ENCODE data around the gene MIGA2. TPM values are rescaled to one million over a fixed set of nuclear protein-coding genes. Genes with fewer than 3 reads are reported as not detected.

The MIGA2 gene
- total RNA-seq, 4 donors from 2014 or later: 25.3 to 56.7 (median 34.2) TPM

DNA sequence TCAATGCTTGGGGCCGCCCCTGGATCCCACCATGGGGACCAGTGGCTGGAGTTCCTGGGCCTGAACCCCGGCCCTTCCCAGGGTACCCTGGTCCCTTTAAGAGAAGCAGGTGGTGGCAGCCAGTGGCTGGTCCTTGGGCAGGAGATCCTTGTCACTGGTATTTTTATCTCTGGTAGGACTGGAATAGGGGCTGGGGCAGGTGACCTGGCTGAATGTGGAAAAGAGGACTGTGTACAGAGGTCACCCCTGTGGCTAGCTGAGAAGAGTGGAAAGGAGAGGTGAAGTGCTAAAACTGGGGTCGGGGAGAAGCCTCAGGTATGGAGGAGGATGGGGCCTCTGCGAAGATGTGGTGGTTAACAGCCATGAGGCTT lies 67.2 kb downstream of the MIGA2 start:
- H3K36me3 ChIP-seq: peaks cover 0 to 75% (median 0%) of the 10 kb centered on the region in 3 donors
- H3K27ac ChIP-seq: no peak overlapping the region
- no peak for TF ChIP-seq EP300 (IDR thresholded peaks at IDR 0.05)
- TF ChIP-seq, protein P1, sequence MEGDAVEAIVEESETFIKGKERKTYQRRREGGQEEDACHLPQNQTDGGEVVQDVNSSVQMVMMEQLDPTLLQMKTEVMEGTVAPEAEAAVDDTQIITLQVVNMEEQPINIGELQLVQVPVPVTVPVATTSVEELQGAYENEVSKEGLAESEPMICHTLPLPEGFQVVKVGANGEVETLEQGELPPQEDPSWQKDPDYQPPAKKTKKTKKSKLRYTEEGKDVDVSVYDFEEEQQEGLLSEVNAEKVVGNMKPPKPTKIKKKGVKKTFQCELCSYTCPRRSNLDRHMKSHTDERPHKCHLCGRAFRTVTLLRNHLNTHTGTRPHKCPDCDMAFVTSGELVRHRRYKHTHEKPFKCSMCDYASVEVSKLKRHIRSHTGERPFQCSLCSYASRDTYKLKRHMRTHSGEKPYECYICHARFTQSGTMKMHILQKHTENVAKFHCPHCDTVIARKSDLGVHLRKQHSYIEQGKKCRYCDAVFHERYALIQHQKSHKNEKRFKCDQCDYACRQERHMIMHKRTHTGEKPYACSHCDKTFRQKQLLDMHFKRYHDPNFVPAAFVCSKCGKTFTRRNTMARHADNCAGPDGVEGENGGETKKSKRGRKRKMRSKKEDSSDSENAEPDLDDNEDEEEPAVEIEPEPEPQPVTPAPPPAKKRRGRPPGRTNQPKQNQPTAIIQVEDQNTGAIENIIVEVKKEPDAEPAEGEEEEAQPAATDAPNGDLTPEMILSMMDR (IDR thresholded peaks at IDR 0.05): no peak
- TF ChIP-seq POLR2A (IDR thresholded peaks at IDR 0.05): no peak
- no peaks in the 10 kb centered on the region for H3K27me3 ChIP-seq
- WGBS, 2 donors: 91 to 93% methylated on average over 3 to 4 of the region's 4 CpGs
- peaks cover 0 to 3% (median 1%) of the 10 kb centered on the region in 4 donors for H3K4me1 ChIP-seq
- no peak for DNase-seq (ENCODE audit: low spot score in 2 of 2)
- no peaks in the 10 kb centered on the region for H3K9me3 ChIP-seq
- no peak overlapping the region for H3K4me3 ChIP-seq

GRCh38 chr9:129104051-129104450 lies 67.6 kb downstream of the MIGA2 start:
- Histone ChIP-seq H3K4me1 (peaks cover 0 to 8% (median 4%) of the 10 kb centered on the region in 4 donors), H3K27me3 (no peaks in the 10 kb centered on the region), H3K27ac (no peak overlapping the region), H3K4me3 (no peak overlapping the region), H3K36me3 (peaks cover 0 to 74% (median 0%) of the 10 kb centered on the region in 3 donors), H3K9me3 (no peaks in the 10 kb centered on the region)
- 89% methylated on average over 9 to 11 of the region's 11 CpGs for WGBS, 2 donors
- DNase-seq (ENCODE audit: low spot score in 2 of 2): no peak
- TF ChIP-seq POLR2A (IDR thresholded peaks at IDR 0.05): no peak
- no peak for TF ChIP-seq EP300 (IDR thresholded peaks at IDR 0.05)
- TF ChIP-seq, protein P1 (IDR thresholded peaks at IDR 0.05): no peak

GRCh38 chr9:129105857-129106694 lies 69.7 kb downstream of the MIGA2 start:
- peaks cover 0 to 19% (median 14%) of the 10 kb centered on the region in 4 donors for H3K4me1 ChIP-seq
- peaks cover 0 to 57% (median 0%) of the 10 kb centered on the region in 3 donors for H3K36me3 ChIP-seq
- H3K27me3 ChIP-seq: no peaks in the 10 kb centered on the region
- H3K4me3 ChIP-seq: no peak overlapping the region
- DNase-seq (ENCODE audit: low spot score in 2 of 2): no peak
- no peaks in the 10 kb centered on the region for H3K9me3 ChIP-seq
- WGBS, 2 donors: 88 to 92% methylated on average over 16 to 17 of the region's 17 CpGs
- TF ChIP-seq, protein P1 (IDR thresholded peaks at IDR 0.05): no peak
- no peak for TF ChIP-seq POLR2A (IDR thresholded peaks at IDR 0.05)
- no peak for TF ChIP-seq EP300 (IDR thresholded peaks at IDR 0.05)
- no peak overlapping the region for H3K27ac ChIP-seq

- Histone ChIP-seq H3K27me3 (no peaks in the 10 kb centered on the region), H3K36me3 (peaks cover 0 to 41% (median 0%) of the 10 kb centered on the region in 3 donors), H3K4me3 (no peak overlapping the region), H3K27ac (no peak overlapping the region), H3K4me1 (peaks cover 0 to 29% (median 23%) of the 10 kb centered on the region in 4 donors), H3K9me3 (no peaks in the 10 kb centered on the region)
- 88 to 89% methylated on average over 12 to 13 of the region's 13 CpGs for WGBS, 2 donors
- DNase-seq (ENCODE audit: low spot score in 2 of 2): no peak
- TF ChIP-seq POLR2A (IDR thresholded peaks at IDR 0.05) (no peak), EP300 (IDR thresholded peaks at IDR 0.05) (no peak)
- TF ChIP-seq, protein P1 (IDR thresholded peaks at IDR 0.05): no peak
These were observed 71.2 kb downstream of the MIGA2 start for GRCh38 chr9:129107651-129108050.

GRCh38 chr9:129108083-129108804 lies 71.8 kb downstream of the MIGA2 start:
- H3K36me3 ChIP-seq: peaks cover 0 to 41% (median 0%) of the 10 kb centered on the region in 3 donors
- peaks cover 0 to 35% (median 24%) of the 10 kb centered on the region in 4 donors for H3K4me1 ChIP-seq
- TF ChIP-seq, protein P1 (IDR thresholded peaks at IDR 0.05): no peak
- TF ChIP-seq POLR2A (IDR thresholded peaks at IDR 0.05): no peak
- no peak for TF ChIP-seq EP300 (IDR thresholded peaks at IDR 0.05)
- H3K4me3 ChIP-seq: no peak overlapping the region
- 84 to 86% methylated on average over 10 to 13 of the region's 13 CpGs for WGBS, 2 donors
- DNase-seq (ENCODE audit: low spot score in 2 of 2): no peak
- no peaks in the 10 kb centered on the region for H3K9me3 ChIP-seq
- H3K27me3 ChIP-seq: no peaks in the 10 kb centered on the region
- H3K27ac ChIP-seq: peak overlapping the region in 1 of 4 donors; percentile 60

Data from tibial nerve (tissue), 4 donors.